IMR-90 (cell line): ENCODE measurements around the gene CACNA2D4. TPM values are rescaled to one million over a fixed set of nuclear protein-coding genes. Genes with fewer than 3 reads are reported as not detected.

Source experiments
- ATAC-seq: fragments of 200-7000 bp; cut with Tn5 transposase; 2 replicates; pipeline ENCODE4 v1.9.1; 2020; ENCODE audit warnings: low read depth, mild to moderate bottlenecking, moderate library complexity
- BruUV-seq: library from RNA; stranded (reverse); fragments of 400-500 nt; replicated peaks from 2 replicates; lab custom pipeline; 2021; lab: Mats Ljungman, UMichigan
- CTCF ChIA-PET: fragments of 300-600 bp; formaldehyde crosslinking; extraction: SDS; loops from one replicate; lab custom pipeline; 2021; ENCODE audit warnings: antibody characterized with exemption; lab: Yijun Ruan, JAX
- POLR2A ChIA-PET: fragments of 300-600 bp; sonication (Branson Sonifier 250); formaldehyde crosslinking; loops from one replicate; lab custom pipeline; 2022; ENCODE audit warnings: antibody characterized with exemption; ENCODE audit not compliant: unreplicated experiment; lab: Charles Lee
- DNase-seq: peaks from one replicate; pipeline ENCODE4 v3.0.0; 2013
- H2AFZ ChIP-seq: replicated peaks from 2 replicates; pipeline ENCODE3; 2013; ENCODE audit warnings: low read length, mild to moderate bottlenecking; ENCODE audit not compliant: poor library complexity
- H2AK5ac ChIP-seq: 2 replicates; pipeline ENCODE4 v1.6.1; 2013; ENCODE audit warnings: low read depth, low read length, inconsistent platforms
- H2AK9ac ChIP-seq: replicated peaks from 2 replicates; pipeline ENCODE3; 2013; ENCODE audit warnings: mild to moderate bottlenecking, low read depth, low read length, moderate library complexity; ENCODE audit not compliant: poor library complexity
- H2BK120ac ChIP-seq: 2 replicates; pipeline ENCODE4 v1.6.1; 2013; ENCODE audit warnings: low read depth, low read length, inconsistent platforms
- H2BK15ac ChIP-seq: 3 replicates; pipeline ENCODE4 v1.6.1; 2013; ENCODE audit warnings: low read depth, low read length, inconsistent platforms
- H2BK20ac ChIP-seq: 2 replicates; pipeline ENCODE4 v1.6.1; 2013; ENCODE audit warnings: low read depth, mild to moderate bottlenecking, inconsistent platforms, low read length, moderate library complexity
- H2BK5ac ChIP-seq: 2 replicates; pipeline ENCODE4 v1.6.1; 2013; ENCODE audit warnings: mild to moderate bottlenecking, low read depth, low read length, inconsistent platforms; ENCODE audit not compliant: poor library complexity, severe bottlenecking
- H3K14ac ChIP-seq: replicated peaks from 2 replicates; pipeline ENCODE4 v1.6.1; 2013; ENCODE audit warnings: low read depth, low read length, inconsistent platforms
- H3K18ac ChIP-seq: 2 replicates; pipeline ENCODE4 v1.6.1; 2013; ENCODE audit warnings: low read depth, low read length, control low read depth
- H3K23ac ChIP-seq: 2 replicates; pipeline ENCODE4 v1.6.1; 2013; ENCODE audit warnings: low read depth, low read length, inconsistent platforms
- H3K27ac ChIP-seq: 2 replicates; pipeline ENCODE4 v1.5.1; 2013; ENCODE audit warnings: mild to moderate bottlenecking, control low read depth, low read length; ENCODE audit not compliant: insufficient read depth
- H3K27me3 ChIP-seq: 2 replicates; pipeline ENCODE4 v1.6.1; 2013; ENCODE audit warnings: low read length; ENCODE audit not compliant: control insufficient read depth, insufficient read depth
- H3K36me3 ChIP-seq: 2 replicates; pipeline ENCODE4 v1.6.1; 2013; ENCODE audit warnings: low read length, mixed read lengths; ENCODE audit not compliant: control insufficient read depth, insufficient read depth
- H3K4ac ChIP-seq: 2 replicates; pipeline ENCODE4 v1.6.1; 2013; ENCODE audit warnings: low read depth, low read length, inconsistent platforms
- H3K4me1 ChIP-seq: 2 replicates; pipeline ENCODE4 v1.6.1; 2013; ENCODE audit warnings: low read length, mixed read lengths; ENCODE audit not compliant: control insufficient read depth, insufficient read depth
- H3K4me2 ChIP-seq: 2 replicates; pipeline ENCODE4 v1.6.1; 2013; ENCODE audit warnings: low read depth, mild to moderate bottlenecking, control low read depth, low read length, moderate library complexity
- H3K4me3 ChIP-seq: 2 replicates; pipeline ENCODE4 v1.5.1; 2013; ENCODE audit warnings: low read depth, mild to moderate bottlenecking, control low read depth, low read length, moderate library complexity; ENCODE audit not compliant: insufficient read depth
- H3K56ac ChIP-seq: 2 replicates; pipeline ENCODE4 v1.6.1; 2013; ENCODE audit warnings: low read length, inconsistent platforms; ENCODE audit not compliant: insufficient read depth; ENCODE audit errors: extremely low read depth
- H3K79me1 ChIP-seq, 2 experiments: 2 replicates each; pipeline ENCODE4 v1.6.1; 2013; ENCODE audit warnings: low read length in 2 of 2, inconsistent platforms in 1 of 2, low read depth in 1 of 2
- H3K9ac ChIP-seq: 2 replicates; pipeline ENCODE4 v1.6.1; 2013; ENCODE audit warnings: low read depth, low read length, control low read depth
- H3K9me1 ChIP-seq: 2 replicates; pipeline ENCODE4 v1.6.1; 2013; ENCODE audit warnings: low read length, inconsistent platforms; ENCODE audit not compliant: insufficient read depth
- H3K9me3 ChIP-seq: 2 replicates; pipeline ENCODE4 v1.6.1; 2013; ENCODE audit warnings: low read length; ENCODE audit not compliant: control insufficient read depth, insufficient read depth
- H4K20me1 ChIP-seq: 2 replicates; pipeline ENCODE4 v1.6.1; 2013; ENCODE audit warnings: low read length, inconsistent platforms; ENCODE audit not compliant: insufficient read depth
- H4K5ac ChIP-seq: 2 replicates; pipeline ENCODE4 v1.6.1; 2013; ENCODE audit warnings: mild to moderate bottlenecking, low read depth, low read length, control low read depth
- H4K8ac ChIP-seq, 2 experiments: 2 replicates each; pipeline ENCODE4 v1.6.1; 2013; ENCODE audit warnings: low read depth in 2 of 2, low read length in 2 of 2, control low read depth in 1 of 2, inconsistent platforms in 1 of 2
- H4K91ac ChIP-seq: 2 replicates; pipeline ENCODE4 v1.6.1; 2013; ENCODE audit warnings: low read depth, low read length, inconsistent platforms; ENCODE audit not compliant: insufficient read depth
- BHLHE40 ChIP-seq: fragments of 150-350 bp; IDR thresholded peaks from 2 replicates; pipeline ENCODE4 v1.6.1; 2016; ENCODE audit warnings: mild to moderate bottlenecking, low read depth, low read length
- CEBPB ChIP-seq: IDR thresholded peaks from 2 replicates; pipeline ENCODE4 v1.6.1; 2012; ENCODE audit warnings: low read depth, low read length, improper control_type of control experiment
- CHD1 ChIP-seq: IDR thresholded peaks from 2 replicates; pipeline ENCODE4 v1.6.1; 2012; ENCODE audit warnings: low read depth, low read length, improper control_type of control experiment
- FOS ChIP-seq: fragments of 150-350 bp; IDR thresholded peaks from 2 replicates; pipeline ENCODE4 v1.6.1; 2016; ENCODE audit warnings: low read depth, low read length
- MAFK ChIP-seq: IDR thresholded peaks from 2 replicates; pipeline ENCODE4 v1.6.1; 2012; ENCODE audit warnings: low read depth, low read length, improper control_type of control experiment
- MAZ ChIP-seq: IDR thresholded peaks from 2 replicates; pipeline ENCODE4 v1.6.1; 2012; ENCODE audit warnings: low read depth, mild to moderate bottlenecking, low read length, improper control_type of control experiment, moderate library complexity, borderline replicate concordance
- MXI1 ChIP-seq: IDR thresholded peaks from 2 replicates; pipeline ENCODE4 v1.6.1; 2012; ENCODE audit warnings: low read depth, mild to moderate bottlenecking, low read length, moderate library complexity, borderline replicate concordance
- NFE2L2 ChIP-seq: fragments of 150-350 bp; IDR thresholded peaks from 2 replicates; pipeline ENCODE4 v1.6.1; 2016; ENCODE audit warnings: low read depth, mild to moderate bottlenecking, low read length
- POLR2A ChIP-seq: IDR thresholded peaks from 2 replicates; pipeline ENCODE4 v1.6.1; 2012; ENCODE audit warnings: mild to moderate bottlenecking, low read depth, low read length
- RAD21 ChIP-seq: IDR thresholded peaks from 2 replicates; pipeline ENCODE4 v1.6.1; 2012; ENCODE audit warnings: low read length, improper control_type of control experiment
- RCOR1 ChIP-seq: IDR thresholded peaks from 2 replicates; pipeline ENCODE4 v1.6.1; 2012; ENCODE audit warnings: mild to moderate bottlenecking, low read length, improper control_type of control experiment; ENCODE audit not compliant: insufficient replicate concordance
- RFX5 ChIP-seq: IDR thresholded peaks from 2 replicates; pipeline ENCODE4 v1.8.0; 2012; ENCODE audit warnings: low read depth, mild to moderate bottlenecking, low read length, moderate library complexity
- SMC3 ChIP-seq: fragments of 150-350 bp; IDR thresholded peaks from 2 replicates; pipeline ENCODE4 v1.6.1; 2016; ENCODE audit warnings: low read depth, mild to moderate bottlenecking, antibody characterized with exemption, low read length, moderate library complexity
- WGBS, 2 experiments: methylation state at CpG; one replicate each; pipeline versions ENCODE4 v1.1.5 to v1.1.7; 2013; ENCODE audit warnings: missing lambda C conversion rate in 2 of 2; ENCODE audit not compliant: insufficient read length in 1 of 2; ENCODE audit errors: extremely low coverage in 2 of 2; 5-methylcytosine and 5-hydroxymethylcytosine counted together
- dilution Hi-C: fragments of 300-500 bp; cut with HindIII; formaldehyde crosslinking; loops from one replicate; pipeline ENCODE4 v1.14.3; 2018; ENCODE audit warnings: low sequenced_read_pairs; ENCODE audit not compliant: unreplicated experiment
- in situ Hi-C: fragments of 300-500 bp; cut with MboI; formaldehyde crosslinking; loops from 3 replicates; pipeline ENCODE4 v1.14.3; 2019; ENCODE audit warnings: low sequenced_read_pairs, inconsistent platforms, mixed read lengths
- intact Hi-C: fragments of 100-400 bp; cut with micrococcal nuclease; formaldehyde crosslinking; loops from 2 replicates; pipeline ENCODE4 v1.10.0; 2022
- polyA plus RNA-seq, 3 experiments: library from polyadenylated mRNA; depleted of rRNA; stranded (reverse); fragments of >200 nt; gene quantifications; 2 replicates each; pipeline ENCODE4 v1.2.3, GENCODE V29; 2012; ENCODE audit warnings: low replicate concordance in 1 of 3
- total RNA-seq: library from RNA; depleted of rRNA; stranded (reverse); fragments of >200 nt; gene quantifications from 2 replicates; pipeline ENCODE4 v1.2.3, GENCODE V29; 2012
- TF ChIP-seq, protein P1 (sequence below): conservative IDR thresholded peaks from 2 replicates; pipeline ENCODE4 v1.5.1; 2012; ENCODE audit warnings: mild to moderate bottlenecking, low read depth, low read length, improper control_type of control experiment
- TF ChIP-seq, protein P2 (sequence below): fragments of 150-350 bp; IDR thresholded peaks from 2 replicates; pipeline ENCODE4 v1.6.1; 2016; ENCODE audit warnings: low read depth, mild to moderate bottlenecking, low read length, moderate library complexity, borderline replicate concordance
- TF ChIP-seq, protein P3 (sequence below): fragments of 150-350 bp; IDR thresholded peaks from 2 replicates; pipeline ENCODE4 v1.6.1; 2017; ENCODE audit warnings: mild to moderate bottlenecking, antibody characterized with exemption, low read length, low read depth

CACNA2D4 gene
- total and polyA plus RNA-seq, 2 of the 4 experiments (the other 2 are of a cell fraction): 0.18 to 0.22 TPM

DNA sequence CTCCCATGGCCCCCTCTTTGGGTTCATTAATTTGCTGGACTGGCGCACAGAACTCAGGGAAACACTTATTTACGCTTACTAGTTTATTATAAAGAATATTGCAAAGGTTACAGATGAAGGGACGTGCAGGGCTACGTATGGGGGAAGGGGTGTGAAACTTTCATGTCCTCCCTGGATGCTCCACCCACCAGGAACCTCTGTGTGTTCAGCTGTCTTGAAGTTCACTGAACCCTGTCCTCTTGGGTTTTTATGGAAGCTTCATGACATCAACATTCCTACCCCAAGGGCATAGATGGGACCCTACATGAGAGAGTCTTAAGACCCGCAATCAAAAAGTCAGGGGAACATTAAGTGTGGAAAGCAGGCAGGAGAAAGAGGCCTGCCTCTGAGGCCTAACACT, 169.4 kb downstream of the CACNA2D4 start:
- Histone ChIP-seq H2BK5ac (no peak overlapping the region), H3K27ac (no peak overlapping the region), H2BK120ac (no peak overlapping the region), H3K4me3 (no peak overlapping the region), H2AFZ (no peak overlapping the region), H3K4me1 (peaks cover 2% of the 10 kb centered on the region; the same call in 1 of the 2 replicates), H2AK9ac (no peak overlapping the region), H3K23ac (no peak overlapping the region), H2AK5ac (no peak overlapping the region), H4K20me1 (peaks cover 8% of the 10 kb centered on the region), H3K9me1 (no peaks in the 10 kb centered on the region), H4K91ac (no peak overlapping the region), H3K56ac (no peak overlapping the region), H3K9ac (no peak overlapping the region), H4K8ac (no peak overlapping the region), H3K4ac (no peak overlapping the region), H4K5ac (no peak overlapping the region), H2BK15ac (no peak overlapping the region), H3K14ac (no peak overlapping the region), H3K18ac (no peak overlapping the region), H3K36me3 (no peaks in the 10 kb centered on the region), H2BK20ac (no peak overlapping the region), H3K27me3 (no peaks in the 10 kb centered on the region), H3K9me3 (peaks cover 5% of the 10 kb centered on the region), H3K79me1 (peaks cover 18 to 41% of the 10 kb centered on the region in 2 experiments), H3K4me2 (no peak overlapping the region)
- DNase-seq: no peak
- in situ Hi-C loops (no loop called here), intact Hi-C loops (no loop called here), dilution Hi-C loops (no loop called here)
- ATAC-seq: no peak
- WGBS, 2 experiments: no CpG with 5 or more reads among the region's 5 CpGs
- CTCF ChIA-PET: no interaction called here
- no peak for TF ChIP-seq FOS
- TF ChIP-seq RAD21: no peak
- no peak for TF ChIP-seq CEBPB
- no peak for TF ChIP-seq RFX5
- no peak for TF ChIP-seq RCOR1
- no peak for TF ChIP-seq MXI1
- no peak for TF ChIP-seq MAZ
- no peak for TF ChIP-seq BHLHE40
- TF ChIP-seq, protein P1, sequence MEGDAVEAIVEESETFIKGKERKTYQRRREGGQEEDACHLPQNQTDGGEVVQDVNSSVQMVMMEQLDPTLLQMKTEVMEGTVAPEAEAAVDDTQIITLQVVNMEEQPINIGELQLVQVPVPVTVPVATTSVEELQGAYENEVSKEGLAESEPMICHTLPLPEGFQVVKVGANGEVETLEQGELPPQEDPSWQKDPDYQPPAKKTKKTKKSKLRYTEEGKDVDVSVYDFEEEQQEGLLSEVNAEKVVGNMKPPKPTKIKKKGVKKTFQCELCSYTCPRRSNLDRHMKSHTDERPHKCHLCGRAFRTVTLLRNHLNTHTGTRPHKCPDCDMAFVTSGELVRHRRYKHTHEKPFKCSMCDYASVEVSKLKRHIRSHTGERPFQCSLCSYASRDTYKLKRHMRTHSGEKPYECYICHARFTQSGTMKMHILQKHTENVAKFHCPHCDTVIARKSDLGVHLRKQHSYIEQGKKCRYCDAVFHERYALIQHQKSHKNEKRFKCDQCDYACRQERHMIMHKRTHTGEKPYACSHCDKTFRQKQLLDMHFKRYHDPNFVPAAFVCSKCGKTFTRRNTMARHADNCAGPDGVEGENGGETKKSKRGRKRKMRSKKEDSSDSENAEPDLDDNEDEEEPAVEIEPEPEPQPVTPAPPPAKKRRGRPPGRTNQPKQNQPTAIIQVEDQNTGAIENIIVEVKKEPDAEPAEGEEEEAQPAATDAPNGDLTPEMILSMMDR: no peak
- no peak for TF ChIP-seq MAFK
- no peak for TF ChIP-seq POLR2A
- TF ChIP-seq CHD1: no peak
- TF ChIP-seq, protein P2, sequence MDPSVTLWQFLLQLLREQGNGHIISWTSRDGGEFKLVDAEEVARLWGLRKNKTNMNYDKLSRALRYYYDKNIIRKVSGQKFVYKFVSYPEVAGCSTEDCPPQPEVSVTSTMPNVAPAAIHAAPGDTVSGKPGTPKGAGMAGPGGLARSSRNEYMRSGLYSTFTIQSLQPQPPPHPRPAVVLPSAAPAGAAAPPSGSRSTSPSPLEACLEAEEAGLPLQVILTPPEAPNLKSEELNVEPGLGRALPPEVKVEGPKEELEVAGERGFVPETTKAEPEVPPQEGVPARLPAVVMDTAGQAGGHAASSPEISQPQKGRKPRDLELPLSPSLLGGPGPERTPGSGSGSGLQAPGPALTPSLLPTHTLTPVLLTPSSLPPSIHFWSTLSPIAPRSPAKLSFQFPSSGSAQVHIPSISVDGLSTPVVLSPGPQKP: no peak
- no peak for TF ChIP-seq NFE2L2
- no peak for TF ChIP-seq SMC3
- TF ChIP-seq, protein P3, sequence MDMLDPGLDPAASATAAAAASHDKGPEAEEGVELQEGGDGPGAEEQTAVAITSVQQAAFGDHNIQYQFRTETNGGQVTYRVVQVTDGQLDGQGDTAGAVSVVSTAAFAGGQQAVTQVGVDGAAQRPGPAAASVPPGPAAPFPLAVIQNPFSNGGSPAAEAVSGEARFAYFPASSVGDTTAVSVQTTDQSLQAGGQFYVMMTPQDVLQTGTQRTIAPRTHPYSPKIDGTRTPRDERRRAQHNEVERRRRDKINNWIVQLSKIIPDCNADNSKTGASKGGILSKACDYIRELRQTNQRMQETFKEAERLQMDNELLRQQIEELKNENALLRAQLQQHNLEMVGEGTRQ: no peak
- POLR2A ChIA-PET: no interaction called here
- BruUV-seq: no TSS peak
